OCI-LY1 (cell line): ENCODE data around the gene MINDY3.

ENCODE experiments used
- H2AFZ ChIP-seq: fragments of 200-600 bp; sonication (generic), shearing (Covaris generic); 2 replicates; pipeline ENCODE4 v1.6.0; 2014; ENCODE audit warnings: antibody characterized with exemption, mild to moderate bottlenecking, low read length
- H3F3A ChIP-seq: fragments of 200-600 bp; sonication (generic), shearing (Covaris generic); 2 replicates; pipeline ENCODE4 v1.6.0; 2014; ENCODE audit warnings: mild to moderate bottlenecking, antibody characterized with exemption, low read length, moderate library complexity; ENCODE audit not compliant: insufficient read depth
- H3K27ac ChIP-seq: fragments of 200-600 bp; sonication (generic); 2 replicates; pipeline ENCODE4 v1.5.1; 2014; ENCODE audit warnings: low read length, mixed run types, mild to moderate bottlenecking, low read depth; ENCODE audit not compliant: poor library complexity, severe bottlenecking
- H3K27me3 ChIP-seq: fragments of 200-600 bp; sonication (generic); 2 replicates; pipeline ENCODE4 v1.6.0; 2014; ENCODE audit warnings: antibody characterized with exemption, mild to moderate bottlenecking, low read length, moderate library complexity; ENCODE audit not compliant: insufficient read depth
- H3K36me3 ChIP-seq: fragments of 200-600 bp; sonication (generic); 2 replicates; pipeline ENCODE4 v1.6.1; 2014; ENCODE audit warnings: mild to moderate bottlenecking, antibody characterized with exemption, low read length, moderate library complexity, mixed read lengths; ENCODE audit not compliant: insufficient read depth
- H3K4me1 ChIP-seq: fragments of 200-600 bp; sonication (generic); 2 replicates; pipeline ENCODE4 v1.5.1; 2014; ENCODE audit warnings: mild to moderate bottlenecking, low read length, moderate library complexity; ENCODE audit not compliant: insufficient read depth, severe bottlenecking
- H3K4me2 ChIP-seq: fragments of 200-600 bp; sonication (generic), shearing (Covaris generic); 2 replicates; pipeline ENCODE4 v1.6.1; 2014; ENCODE audit warnings: low read length
- H3K4me3 ChIP-seq: fragments of 200-600 bp; sonication (generic); 2 replicates; pipeline ENCODE4 v1.5.1; 2014; ENCODE audit warnings: low read length, low read depth, mild to moderate bottlenecking, mixed read lengths; ENCODE audit not compliant: poor library complexity, severe bottlenecking
- H3K79me2 ChIP-seq: fragments of 200-600 bp; shearing (Covaris generic); 2 replicates; pipeline ENCODE4 v1.6.1; 2016; ENCODE audit warnings: mixed run types, low read length, mixed read lengths; ENCODE audit not compliant: insufficient read depth
- H3K9ac ChIP-seq: fragments of 200-600 bp; sonication (generic), shearing (Covaris generic); 2 replicates; pipeline ENCODE4 v1.6.1; 2014; ENCODE audit warnings: mild to moderate bottlenecking, low read length, mixed read lengths
- H3K9me2 ChIP-seq: fragments of 200-600 bp; sonication (generic), shearing (Covaris generic); 2 replicates; pipeline ENCODE4 v1.6.1; 2014; ENCODE audit warnings: low read depth, mild to moderate bottlenecking, low read length, mixed read lengths
- H3K9me3 ChIP-seq: fragments of 200-600 bp; shearing (Covaris generic); 2 replicates; pipeline ENCODE4 v1.6.1; 2014; ENCODE audit warnings: low read length, mixed read lengths
- H4K20me1 ChIP-seq: fragments of 200-600 bp; sonication (generic), shearing (Covaris generic); 2 replicates; pipeline ENCODE4 v1.6.0; 2016; ENCODE audit warnings: mild to moderate bottlenecking, low read length; ENCODE audit not compliant: insufficient read depth
- EZH2 ChIP-seq: fragments of 200-600 bp; sonication (generic), shearing (Covaris generic); IDR thresholded peaks from 2 replicates; pipeline ENCODE4 v1.8.0; 2017; ENCODE audit warnings: borderline replicate concordance, mixed run types, mild to moderate bottlenecking, antibody characterized with exemption, low read length, moderate library complexity, mixed read lengths
- TF ChIP-seq, protein P1 (sequence below): fragments of 200-600 bp; sonication (generic), shearing (Covaris generic); IDR thresholded peaks from 2 replicates; pipeline ENCODE4 v1.5.1; 2017; ENCODE audit warnings: mild to moderate bottlenecking, antibody characterized with exemption, low read length, moderate library complexity, mixed read lengths

Gene MINDY3

GRCh38 chr10:15869935-15870334 is 9.6 kb upstream of the MINDY3 start:
- TF ChIP-seq, protein P1, sequence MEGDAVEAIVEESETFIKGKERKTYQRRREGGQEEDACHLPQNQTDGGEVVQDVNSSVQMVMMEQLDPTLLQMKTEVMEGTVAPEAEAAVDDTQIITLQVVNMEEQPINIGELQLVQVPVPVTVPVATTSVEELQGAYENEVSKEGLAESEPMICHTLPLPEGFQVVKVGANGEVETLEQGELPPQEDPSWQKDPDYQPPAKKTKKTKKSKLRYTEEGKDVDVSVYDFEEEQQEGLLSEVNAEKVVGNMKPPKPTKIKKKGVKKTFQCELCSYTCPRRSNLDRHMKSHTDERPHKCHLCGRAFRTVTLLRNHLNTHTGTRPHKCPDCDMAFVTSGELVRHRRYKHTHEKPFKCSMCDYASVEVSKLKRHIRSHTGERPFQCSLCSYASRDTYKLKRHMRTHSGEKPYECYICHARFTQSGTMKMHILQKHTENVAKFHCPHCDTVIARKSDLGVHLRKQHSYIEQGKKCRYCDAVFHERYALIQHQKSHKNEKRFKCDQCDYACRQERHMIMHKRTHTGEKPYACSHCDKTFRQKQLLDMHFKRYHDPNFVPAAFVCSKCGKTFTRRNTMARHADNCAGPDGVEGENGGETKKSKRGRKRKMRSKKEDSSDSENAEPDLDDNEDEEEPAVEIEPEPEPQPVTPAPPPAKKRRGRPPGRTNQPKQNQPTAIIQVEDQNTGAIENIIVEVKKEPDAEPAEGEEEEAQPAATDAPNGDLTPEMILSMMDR: no peak
- TF ChIP-seq EZH2: no peak
- H3K4me2 ChIP-seq: no peak overlapping the region
- H3K36me3 ChIP-seq: no peaks in the 10 kb centered on the region
- no peaks in the 10 kb centered on the region for H3K4me1 ChIP-seq
- no peaks in the 10 kb centered on the region for H3K9me3 ChIP-seq
- no peak overlapping the region for H3K27ac ChIP-seq
- no peaks in the 10 kb centered on the region for H3K79me2 ChIP-seq
- H4K20me1 ChIP-seq: no peaks in the 10 kb centered on the region
- H2AFZ ChIP-seq: no peak overlapping the region
- H3K9ac ChIP-seq: no peak overlapping the region
- no peak overlapping the region for H3K4me3 ChIP-seq
- no peaks in the 10 kb centered on the region for H3K27me3 ChIP-seq
- H3F3A ChIP-seq: no peaks in the 10 kb centered on the region
- H3K9me2 ChIP-seq: no peaks in the 10 kb centered on the region

- H3K4me2 ChIP-seq: no peak overlapping the region
- no peaks in the 10 kb centered on the region for H4K20me1 ChIP-seq
- H3K9me3 ChIP-seq: no peaks in the 10 kb centered on the region
- H3K4me1 ChIP-seq: no peaks in the 10 kb centered on the region
- no peak overlapping the region for H3K27ac ChIP-seq
- H3K9me2 ChIP-seq: no peaks in the 10 kb centered on the region
- H3K9ac ChIP-seq: no peak overlapping the region
- no peak overlapping the region for H3K4me3 ChIP-seq
- no peaks in the 10 kb centered on the region for H3F3A ChIP-seq
- no peaks in the 10 kb centered on the region for H3K79me2 ChIP-seq
- TF ChIP-seq, protein P1: no peak
- H3K27me3 ChIP-seq: no peaks in the 10 kb centered on the region
- no peaks in the 10 kb centered on the region for H3K36me3 ChIP-seq
- H2AFZ ChIP-seq: no peak overlapping the region
These were observed 7.7 kb upstream of the MINDY3 start for GRCh38 chr10:15868006-15868405.

- no peak overlapping the region for H3K4me3 ChIP-seq
- H3K9ac ChIP-seq: no peak overlapping the region
- no peak overlapping the region for H3K4me2 ChIP-seq
- no peaks in the 10 kb centered on the region for H3K9me2 ChIP-seq
- no peaks in the 10 kb centered on the region for H3K27me3 ChIP-seq
- H3K9me3 ChIP-seq: no peaks in the 10 kb centered on the region
- no peaks in the 10 kb centered on the region for H4K20me1 ChIP-seq
- H3K27ac ChIP-seq: no peak overlapping the region
- H3K4me1 ChIP-seq: peaks cover 6% of the 10 kb centered on the region
- no peaks in the 10 kb centered on the region for H3K36me3 ChIP-seq
- no peak overlapping the region for H2AFZ ChIP-seq
- H3K79me2 ChIP-seq: no peaks in the 10 kb centered on the region
- no peak for TF ChIP-seq EZH2
- TF ChIP-seq, protein P1: no peak
- H3F3A ChIP-seq: no peaks in the 10 kb centered on the region
These were observed 5.0 kb upstream of the MINDY3 start for GRCh38 chr10:15865304-15865703.
